Neuron (in vitro differentiated cells): ENCODE measurements around the gene TRMT6.

Experiments used
- H2AFZ ChIP-seq: one replicate; pipeline ENCODE4 v1.6.1; 2013; ENCODE audit warnings: low read depth, mild to moderate bottlenecking, inconsistent platforms, low read length, moderate library complexity
- H3K27me3 ChIP-seq: one replicate; pipeline ENCODE4 v1.6.1; 2013; ENCODE audit warnings: low read length; ENCODE audit not compliant: insufficient read depth
- H3K36me3 ChIP-seq: one replicate; pipeline ENCODE4 v1.6.1; 2013; ENCODE audit warnings: low read length; ENCODE audit not compliant: insufficient read depth
- H3K4me1 ChIP-seq: one replicate; pipeline ENCODE4 v1.6.1; 2013; ENCODE audit warnings: low read length; ENCODE audit not compliant: insufficient read depth
- H3K4me3 ChIP-seq: 2 replicates; pipeline ENCODE4 v1.5.1; 2013; ENCODE audit warnings: mild to moderate bottlenecking, low read length, moderate library complexity
- H3K9me3 ChIP-seq: one replicate; pipeline ENCODE4 v1.6.1; 2013; ENCODE audit warnings: low read length

TRMT6 gene

DNA sequence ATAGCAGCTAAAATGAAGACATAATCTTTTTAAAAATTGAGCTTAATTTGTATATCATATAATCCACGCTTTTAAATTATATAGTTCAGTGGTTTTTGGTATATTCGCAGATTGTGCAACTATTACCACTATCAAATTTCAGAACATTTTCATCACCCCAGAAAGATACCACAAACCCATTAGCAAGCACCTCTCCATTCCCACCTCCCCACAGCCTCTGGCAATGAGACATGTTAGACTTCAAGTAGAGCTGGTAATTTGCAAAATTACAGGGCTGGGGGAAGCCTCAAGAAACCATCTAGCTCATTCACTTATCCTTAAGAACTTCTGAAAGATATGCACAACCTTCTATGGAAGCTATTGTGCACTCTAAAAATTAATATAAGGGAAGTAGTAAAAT is 37.2 kb downstream of the TRMT6 start:
- Histone ChIP-seq H3K9me3 (no peaks in the 10 kb centered on the region), H3K4me1 (peaks cover 13% of the 10 kb centered on the region), H2AFZ (no peak overlapping the region), H3K36me3 (no peaks in the 10 kb centered on the region), H3K27me3 (no peaks in the 10 kb centered on the region), H3K4me3 (no peak overlapping the region)

DNA sequence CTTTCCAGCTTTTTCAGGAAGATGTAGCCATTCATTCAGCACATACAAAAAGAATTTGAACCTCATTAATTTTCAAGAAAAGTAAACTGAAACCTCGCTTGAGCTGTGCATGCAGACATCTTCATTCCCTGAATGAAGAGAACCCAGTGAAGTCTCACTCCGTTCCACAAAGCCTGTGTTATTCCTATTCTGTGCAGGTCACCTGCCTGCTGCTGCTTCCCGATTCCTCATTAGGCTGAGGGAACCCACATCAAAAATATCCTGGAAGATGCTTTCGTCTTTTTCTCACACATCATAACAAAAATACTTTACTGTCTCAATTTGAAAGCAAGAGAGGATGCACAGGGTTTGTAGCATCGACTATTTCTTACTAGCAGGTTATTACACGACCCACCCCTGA is 40.1 kb downstream of the TRMT6 start:
- Histone ChIP-seq H3K4me3 (no peak overlapping the region), H2AFZ (no peak overlapping the region), H3K27me3 (no peaks in the 10 kb centered on the region)

DNA sequence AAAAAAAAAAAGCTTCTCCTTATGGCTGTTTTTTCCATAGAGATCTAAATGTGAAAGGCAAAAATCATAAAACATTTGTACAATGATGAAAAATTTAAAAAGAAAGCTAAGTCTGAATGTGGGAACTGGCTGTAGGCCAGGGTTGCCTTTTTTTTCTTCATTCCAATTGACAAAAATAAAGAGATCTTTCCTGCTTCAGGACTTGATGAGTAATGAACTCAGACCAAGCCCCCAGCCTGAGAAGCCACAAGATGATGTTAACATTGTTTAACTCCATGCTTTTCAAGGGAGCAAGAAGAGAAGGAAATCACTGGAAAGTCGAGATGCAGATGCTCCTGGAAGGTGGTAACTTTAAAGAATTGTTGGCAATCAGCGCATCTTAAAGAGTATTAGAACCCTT is 41.4 kb downstream of the TRMT6 start:
- no peak overlapping the region for H2AFZ ChIP-seq
- H3K27me3 ChIP-seq, result no peaks in the 10 kb centered on the region
- no peak overlapping the region for H3K4me3 ChIP-seq

More for the DNA sequence above, 40.1 kb downstream of the TRMT6 start:
- peaks cover 13% of the 10 kb centered on the region for H3K4me1 ChIP-seq
- H3K9me3 ChIP-seq, result no peaks in the 10 kb centered on the region
- no peaks in the 10 kb centered on the region for H3K36me3 ChIP-seq

DNA sequence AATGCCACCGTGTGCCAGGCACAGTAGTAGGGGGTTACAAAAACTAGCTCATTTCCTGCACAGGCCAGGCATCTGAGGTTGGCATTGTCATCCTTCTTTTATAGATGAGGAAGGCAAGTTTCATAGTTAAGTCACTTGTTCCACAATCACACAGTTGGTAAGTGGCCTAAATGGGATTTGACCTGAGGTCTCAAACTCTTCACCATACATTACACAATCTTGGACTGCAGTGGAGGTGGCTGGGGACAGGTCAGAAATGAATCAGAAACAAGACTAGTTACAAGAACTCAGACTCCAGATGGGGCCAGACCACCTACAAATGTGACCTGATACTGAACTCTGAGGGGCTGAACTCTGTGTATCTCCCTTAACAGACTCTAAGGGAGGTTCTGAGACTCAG is 49.4 kb downstream of the TRMT6 start:
- Histone ChIP-seq H3K4me1 (no peaks in the 10 kb centered on the region), H3K27me3 (peaks cover 6% of the 10 kb centered on the region), H3K4me3 (no peak overlapping the region), H2AFZ (no peak overlapping the region), H3K36me3 (no peaks in the 10 kb centered on the region), H3K9me3 (peaks cover 2% of the 10 kb centered on the region)

More for the DNA sequence above, 41.4 kb downstream of the TRMT6 start:
- H3K36me3 ChIP-seq, result no peaks in the 10 kb centered on the region
- peaks cover 13% of the 10 kb centered on the region for H3K4me1 ChIP-seq
- H3K9me3 ChIP-seq, result no peaks in the 10 kb centered on the region

DNA sequence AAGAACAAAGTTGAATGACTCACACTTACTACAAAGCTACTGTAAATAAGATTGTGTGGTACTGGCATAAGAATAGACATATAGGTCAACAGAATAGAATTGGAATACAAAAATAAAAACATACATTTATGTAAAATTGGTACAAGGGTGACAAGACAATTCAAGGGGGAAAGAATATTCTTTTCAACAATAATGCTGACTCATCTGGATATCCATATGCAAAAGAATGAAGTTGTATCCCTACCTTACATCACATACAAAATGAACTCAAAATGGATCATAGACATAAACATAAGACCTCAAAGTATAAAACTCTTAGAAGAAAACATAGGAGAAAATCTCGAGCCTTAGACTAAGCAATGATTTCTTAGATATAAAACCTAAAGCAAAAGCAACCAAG is 50.9 kb downstream of the TRMT6 start:
- Histone ChIP-seq H3K9me3 (peaks cover 2% of the 10 kb centered on the region), H3K27me3 (peaks cover 6% of the 10 kb centered on the region), H2AFZ (no peak overlapping the region), H3K4me1 (no peaks in the 10 kb centered on the region), H3K36me3 (no peaks in the 10 kb centered on the region), H3K4me3 (no peak overlapping the region)

DNA sequence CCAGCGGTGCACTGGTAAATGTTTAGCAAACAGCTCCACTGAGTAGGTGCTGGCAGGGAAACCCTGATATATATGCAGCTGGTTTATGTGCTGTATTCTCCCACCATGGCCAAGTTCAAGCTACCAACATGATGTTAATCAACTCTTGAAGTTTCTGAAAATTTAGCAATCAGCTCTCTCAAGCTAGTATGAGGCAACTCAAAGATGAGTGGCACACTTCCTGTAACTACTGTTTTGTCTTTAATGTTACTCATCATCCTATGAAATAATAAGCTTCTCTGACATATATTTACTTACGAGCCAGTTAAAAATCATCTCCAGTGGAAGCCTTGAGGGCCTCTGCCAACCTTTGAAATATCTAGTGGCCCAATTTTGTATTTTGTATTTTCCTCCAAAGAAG is 54.7 kb downstream of the TRMT6 start:
- peaks cover 2% of the 10 kb centered on the region for H3K9me3 ChIP-seq
- H3K4me1 ChIP-seq, result no peaks in the 10 kb centered on the region
- H3K4me3 ChIP-seq, result no peak overlapping the region
- H3K27me3 ChIP-seq, result no peaks in the 10 kb centered on the region
- H2AFZ ChIP-seq, result no peak overlapping the region
- no peaks in the 10 kb centered on the region for H3K36me3 ChIP-seq

DNA sequence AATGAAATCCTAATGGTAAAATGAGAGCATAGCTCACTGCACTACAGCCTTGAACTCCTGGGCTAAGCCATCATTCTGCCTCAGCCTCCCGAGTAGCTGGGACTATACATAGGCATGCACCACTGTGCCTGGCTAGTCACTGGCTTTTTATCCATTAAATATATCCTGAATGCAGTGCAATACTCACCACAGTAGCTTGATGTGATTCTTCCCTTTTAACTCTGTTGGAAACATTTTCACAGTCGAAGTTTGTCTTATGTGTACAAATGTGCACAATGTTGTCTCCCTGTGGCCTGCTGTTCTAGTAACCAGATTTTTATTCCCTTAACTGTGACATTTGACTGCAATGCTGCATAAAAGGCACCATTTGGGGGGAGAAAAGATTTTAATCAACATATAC is 56.7 kb downstream of the TRMT6 start:
- Histone ChIP-seq H3K4me1 (no peaks in the 10 kb centered on the region), H3K9me3 (peaks cover 2% of the 10 kb centered on the region), H2AFZ (no peak overlapping the region), H3K27me3 (peaks cover 5% of the 10 kb centered on the region), H3K4me3 (no peak overlapping the region), H3K36me3 (no peaks in the 10 kb centered on the region)

DNA sequence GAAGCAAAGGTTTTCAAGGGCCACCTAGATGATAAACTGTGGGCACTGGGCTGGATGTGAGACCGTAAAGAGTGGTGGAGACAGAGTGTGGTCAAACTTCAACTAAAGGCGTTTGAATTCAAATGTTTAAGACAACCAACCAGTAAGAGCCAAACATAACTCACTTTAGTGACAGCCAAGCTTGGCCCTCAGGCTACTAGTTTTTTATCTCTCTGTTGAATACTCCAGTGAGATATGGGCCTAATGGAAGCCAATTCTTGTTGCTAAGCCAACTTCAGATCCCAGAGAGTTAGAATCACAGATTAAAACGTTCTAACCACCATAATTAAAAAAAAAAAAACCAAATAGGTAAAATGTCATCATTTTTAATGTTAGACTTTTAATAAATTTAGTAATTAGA is 57.3 kb downstream of the TRMT6 start:
- no peak overlapping the region for H3K4me3 ChIP-seq
- H3K4me1 ChIP-seq, result no peaks in the 10 kb centered on the region
- H3K36me3 ChIP-seq, result no peaks in the 10 kb centered on the region
- H3K27me3 ChIP-seq, result peaks cover 5% of the 10 kb centered on the region
- peaks cover 2% of the 10 kb centered on the region for H3K9me3 ChIP-seq
- no peak overlapping the region for H2AFZ ChIP-seq

DNA sequence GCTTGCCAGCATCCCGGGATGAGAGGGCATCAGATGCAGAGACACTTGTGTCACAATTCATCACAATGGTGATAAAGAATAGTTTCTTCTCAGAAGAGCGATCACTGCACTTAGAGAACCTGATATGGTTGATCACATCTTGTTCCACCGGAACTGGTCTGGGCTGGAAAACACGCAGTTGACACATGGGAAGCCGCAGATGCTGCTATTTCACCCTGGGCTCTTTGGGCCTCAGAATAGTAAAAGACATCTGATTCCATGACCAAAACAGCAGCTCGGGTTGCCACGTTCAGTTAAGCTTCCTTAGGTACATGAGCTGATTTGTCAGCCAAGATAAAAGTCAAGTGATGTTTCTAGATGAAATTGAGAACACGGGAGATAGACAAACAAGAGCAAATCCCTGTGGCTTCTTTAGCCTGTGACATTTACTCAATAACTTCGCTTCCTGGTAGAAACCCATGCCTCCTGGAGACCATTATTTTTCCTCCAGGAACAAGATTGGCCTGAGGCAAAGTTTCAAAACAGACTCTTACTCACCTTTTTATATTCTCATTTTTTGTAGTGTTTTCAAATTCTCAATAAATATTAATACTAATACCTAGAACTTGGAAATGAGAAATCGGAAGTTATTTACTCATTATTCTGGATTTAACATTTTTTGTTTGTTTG is 59.4 kb downstream of the TRMT6 start:
- Histone ChIP-seq H3K9me3 (no peaks in the 10 kb centered on the region), H3K4me3 (no peak overlapping the region), H2AFZ (no peak overlapping the region), H3K27me3 (peaks cover 10% of the 10 kb centered on the region), H3K4me1 (no peaks in the 10 kb centered on the region), H3K36me3 (no peaks in the 10 kb centered on the region)

DNA sequence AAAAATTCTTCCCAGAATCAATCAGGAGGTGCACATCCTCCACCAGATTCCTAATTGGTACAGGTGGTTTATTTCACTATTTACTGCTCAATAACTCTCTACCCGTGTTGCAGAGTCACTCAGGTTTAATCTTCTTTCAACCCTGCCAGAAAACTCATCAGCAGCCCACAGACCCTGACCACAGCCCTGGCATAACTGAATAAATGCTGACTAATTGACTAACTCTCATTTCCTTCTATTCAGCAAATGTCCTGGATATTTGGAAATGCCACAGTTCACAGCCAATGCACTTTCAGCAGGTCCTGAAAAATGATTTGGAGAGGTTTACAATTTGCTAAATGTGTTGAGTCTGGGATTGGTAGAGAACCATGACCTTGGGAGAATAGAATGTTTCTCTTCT is 62.3 kb downstream of the TRMT6 start:
- H3K9me3 ChIP-seq, result no peaks in the 10 kb centered on the region
- H3K36me3 ChIP-seq, result no peaks in the 10 kb centered on the region
- no peak overlapping the region for H2AFZ ChIP-seq
- H3K4me3 ChIP-seq, result no peak overlapping the region
- peaks cover 19% of the 10 kb centered on the region for H3K27me3 ChIP-seq
- no peaks in the 10 kb centered on the region for H3K4me1 ChIP-seq

DNA sequence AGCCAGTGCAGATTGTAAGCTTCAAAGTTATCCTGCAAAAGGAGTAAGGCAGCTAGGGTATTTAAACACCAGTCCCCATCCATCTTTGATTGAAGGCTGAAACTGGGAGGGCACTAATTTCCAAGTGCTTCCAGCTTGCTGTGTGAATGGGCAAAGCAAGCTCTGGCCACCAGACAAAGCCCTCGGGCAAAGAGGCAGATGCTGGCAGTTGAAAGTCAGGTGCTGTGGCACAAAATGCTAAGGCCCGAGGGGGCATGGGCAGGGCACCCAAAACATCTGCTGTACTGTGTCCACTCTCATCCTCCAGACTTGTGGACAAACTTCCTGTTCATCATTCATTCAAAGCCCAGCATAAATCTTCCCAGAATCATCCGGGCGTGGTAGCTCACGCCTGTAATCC is 62.9 kb downstream of the TRMT6 start:
- Histone ChIP-seq H3K9me3 (no peaks in the 10 kb centered on the region), H3K4me3 (no peak overlapping the region), H3K4me1 (no peaks in the 10 kb centered on the region), H3K36me3 (no peaks in the 10 kb centered on the region), H2AFZ (no peak overlapping the region), H3K27me3 (peaks cover 19% of the 10 kb centered on the region)
